ENCODE results near the gene CFAP43.

GRCh38 chr10:104190695-104191094 lies 41.5 kb downstream of the CFAP43 start:
- no peak for TF ChIP-seq GATA2 (IDR thresholded peaks at IDR 0.05; ENCODE audit: low read depth, low read length)
- no peak for TF ChIP-seq GATA3 (IDR thresholded peaks at IDR 0.05; ENCODE audit: low read depth, low read length)
